ENCODE data around the gene STBD1.

STBD1 gene

DNA sequence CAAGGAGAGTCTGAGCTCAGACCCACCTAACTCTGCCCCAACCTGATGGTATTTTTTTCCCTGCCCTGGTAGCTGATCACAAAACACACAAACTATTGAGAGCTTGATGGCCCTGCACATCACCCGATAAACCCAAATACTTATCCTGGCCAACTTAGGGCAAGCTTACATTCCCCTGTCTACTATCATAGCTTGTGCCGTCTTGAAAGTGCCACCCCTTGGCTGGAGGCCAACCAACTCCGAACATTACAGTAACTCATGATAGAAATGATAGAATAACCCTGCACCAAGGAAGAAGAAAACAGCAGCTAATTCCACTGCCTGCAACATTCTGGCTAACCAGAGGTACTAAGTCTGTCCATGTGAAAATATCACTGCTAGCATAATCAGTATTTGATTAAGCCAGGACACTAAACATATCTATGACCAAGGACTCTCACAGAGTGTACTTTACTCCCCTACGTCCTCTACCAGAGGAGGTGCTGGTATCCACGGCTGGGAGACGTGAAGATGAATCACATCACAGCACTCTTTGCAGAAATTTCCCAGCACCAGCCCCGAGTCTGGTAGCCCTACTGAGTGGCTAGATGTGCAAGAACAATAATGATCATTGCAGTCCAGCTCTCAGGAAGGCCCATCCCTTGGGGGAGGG is 8.9 kb downstream of the STBD1 start:
- TF ChIP-seq, protein P1, sequence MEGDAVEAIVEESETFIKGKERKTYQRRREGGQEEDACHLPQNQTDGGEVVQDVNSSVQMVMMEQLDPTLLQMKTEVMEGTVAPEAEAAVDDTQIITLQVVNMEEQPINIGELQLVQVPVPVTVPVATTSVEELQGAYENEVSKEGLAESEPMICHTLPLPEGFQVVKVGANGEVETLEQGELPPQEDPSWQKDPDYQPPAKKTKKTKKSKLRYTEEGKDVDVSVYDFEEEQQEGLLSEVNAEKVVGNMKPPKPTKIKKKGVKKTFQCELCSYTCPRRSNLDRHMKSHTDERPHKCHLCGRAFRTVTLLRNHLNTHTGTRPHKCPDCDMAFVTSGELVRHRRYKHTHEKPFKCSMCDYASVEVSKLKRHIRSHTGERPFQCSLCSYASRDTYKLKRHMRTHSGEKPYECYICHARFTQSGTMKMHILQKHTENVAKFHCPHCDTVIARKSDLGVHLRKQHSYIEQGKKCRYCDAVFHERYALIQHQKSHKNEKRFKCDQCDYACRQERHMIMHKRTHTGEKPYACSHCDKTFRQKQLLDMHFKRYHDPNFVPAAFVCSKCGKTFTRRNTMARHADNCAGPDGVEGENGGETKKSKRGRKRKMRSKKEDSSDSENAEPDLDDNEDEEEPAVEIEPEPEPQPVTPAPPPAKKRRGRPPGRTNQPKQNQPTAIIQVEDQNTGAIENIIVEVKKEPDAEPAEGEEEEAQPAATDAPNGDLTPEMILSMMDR (IDR thresholded peaks at IDR 0.05; ENCODE audit: low read depth, low read length): no peak
- DNase-seq (ENCODE audit: low read depth in 2 of 2): no peak
- H3K4me3 ChIP-seq (replicated peaks in 1 of 2; ENCODE audit: low read depth in 2 of 2, low read length in 2 of 2): no peak overlapping the region

DNA sequence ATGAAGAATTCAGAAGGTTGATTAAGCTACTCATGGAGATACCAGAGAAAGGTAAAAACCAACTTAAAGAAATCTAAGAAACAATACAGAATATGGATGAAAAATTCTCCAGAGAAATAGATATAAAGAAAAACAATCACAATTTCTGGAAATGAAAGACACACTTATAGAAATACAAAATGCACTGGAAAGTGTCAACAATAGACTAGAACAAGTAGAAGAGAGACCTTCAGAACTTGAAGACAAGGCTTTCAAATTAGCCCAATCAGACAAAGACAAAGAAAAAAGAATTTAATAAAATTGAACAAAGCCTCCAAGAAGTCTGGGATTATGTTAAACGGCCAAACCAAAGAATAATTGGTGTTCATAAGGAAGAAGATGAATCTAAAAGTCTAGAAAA is 9.6 kb downstream of the STBD1 start:
- TF ChIP-seq, protein P1 (IDR thresholded peaks at IDR 0.05; ENCODE audit: low read depth, low read length): no peak
- DNase-seq (ENCODE audit: low read depth in 2 of 2): no peak
- H3K4me3 ChIP-seq (replicated peaks in 1 of 2; ENCODE audit: low read depth in 2 of 2, low read length in 2 of 2): no peak overlapping the region

GRCh38 chr4:76322236-76322635 is 15.7 kb downstream of the STBD1 start:
- TF ChIP-seq, protein P1 (IDR thresholded peaks at IDR 0.05; ENCODE audit: low read depth, low read length): no peak
- H3K4me3 ChIP-seq (replicated peaks in 1 of 2; ENCODE audit: low read depth in 2 of 2, low read length in 2 of 2): no peak overlapping the region
- no peak for DNase-seq (ENCODE audit: low read depth in 2 of 2)

DNA sequence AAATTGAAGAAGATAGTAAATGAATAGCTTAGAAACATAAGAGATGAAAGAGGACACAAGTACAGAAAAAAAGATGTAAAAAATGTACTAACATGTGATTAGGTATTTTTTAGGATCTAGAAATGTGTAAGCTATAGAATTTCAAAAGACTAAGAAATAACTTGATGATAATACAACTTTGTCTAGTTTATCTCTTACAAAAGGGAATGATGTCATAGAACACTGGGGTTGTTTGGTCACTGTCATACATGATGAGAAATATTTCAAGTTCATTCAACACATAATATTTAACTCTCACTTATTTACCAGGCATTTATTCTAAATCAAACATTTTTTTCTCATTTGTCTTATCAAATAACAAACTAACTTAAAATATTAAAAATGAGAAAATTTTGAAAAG is 18.5 kb downstream of the STBD1 start:
- TF ChIP-seq, protein P1 (IDR thresholded peaks at IDR 0.05; ENCODE audit: low read depth, low read length): no peak
- H3K4me3 ChIP-seq (replicated peaks in 1 of 2; ENCODE audit: low read depth in 2 of 2, low read length in 2 of 2): no peak overlapping the region
- DNase-seq (ENCODE audit: low read depth in 2 of 2): no peak

DNA sequence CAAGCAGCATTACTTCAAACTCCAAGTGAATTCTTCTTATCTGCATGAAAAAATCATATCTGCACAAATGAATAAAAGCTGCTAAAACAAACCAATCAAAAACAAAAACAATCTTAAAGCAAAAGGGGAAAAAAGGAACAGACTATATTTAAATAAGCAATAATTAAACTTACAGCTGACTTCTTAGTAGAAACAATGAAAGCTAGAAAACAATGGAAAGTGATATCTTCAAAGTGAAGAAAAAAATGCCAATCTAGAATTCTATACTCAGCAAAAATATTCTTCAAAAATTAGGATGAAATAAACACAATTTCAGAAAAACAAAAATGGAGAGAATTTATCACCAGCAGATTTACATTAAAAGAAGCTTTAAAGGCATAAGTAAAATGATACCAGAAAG is 20.0 kb downstream of the STBD1 start:
- no peak overlapping the region for H3K4me3 ChIP-seq (replicated peaks in 1 of 2; ENCODE audit: low read depth in 2 of 2, low read length in 2 of 2)
- DNase-seq (ENCODE audit: low read depth in 2 of 2): no peak
- TF ChIP-seq, protein P1 (IDR thresholded peaks at IDR 0.05; ENCODE audit: low read depth, low read length): no peak

DNA sequence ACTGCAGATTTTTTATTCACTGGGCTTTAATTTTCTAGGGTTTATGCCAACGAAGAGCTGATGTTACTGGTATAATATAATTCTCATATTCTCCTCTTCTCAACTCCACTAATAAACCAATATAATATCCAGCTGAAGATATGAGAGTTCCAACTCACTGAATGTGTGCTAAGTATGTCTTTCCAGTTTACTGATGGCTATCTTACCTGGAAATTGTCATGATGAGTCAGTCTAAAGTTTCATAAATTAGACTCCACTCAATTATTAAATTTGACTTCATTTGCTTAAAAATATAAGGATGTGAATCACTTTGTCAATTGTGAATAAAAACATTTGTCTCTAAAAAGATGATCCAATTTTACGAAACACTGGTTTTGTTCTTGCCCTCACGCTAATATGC is 28.4 kb downstream of the STBD1 start:
- TF ChIP-seq, protein P1 (IDR thresholded peaks at IDR 0.05; ENCODE audit: low read depth, low read length): no peak
- no peak for DNase-seq (ENCODE audit: low read depth in 2 of 2)
- no peak overlapping the region for H3K4me3 ChIP-seq (replicated peaks in 1 of 2; ENCODE audit: low read depth in 2 of 2, low read length in 2 of 2)

DNA sequence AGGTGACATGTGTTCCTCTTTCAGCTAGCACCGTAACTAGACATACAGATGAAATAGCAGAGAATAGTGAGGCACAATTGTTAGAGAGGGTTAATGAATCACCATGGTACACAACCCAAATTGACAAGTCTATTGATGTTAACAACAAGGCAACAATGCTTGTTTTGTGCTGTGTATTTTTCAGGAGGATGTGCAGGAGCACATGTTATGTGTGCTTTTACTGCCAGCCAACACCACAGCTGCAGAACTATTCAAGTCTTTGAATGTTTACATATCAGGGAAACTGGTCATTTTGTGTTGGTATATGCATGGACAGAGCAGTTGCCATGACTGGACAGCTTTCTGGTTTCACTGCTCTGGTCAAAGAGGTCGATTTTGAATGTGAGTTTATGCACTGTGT is 32.8 kb downstream of the STBD1 start:
- no peak overlapping the region for H3K4me3 ChIP-seq (replicated peaks in 1 of 2; ENCODE audit: low read depth in 2 of 2, low read length in 2 of 2)
- TF ChIP-seq, protein P1 (IDR thresholded peaks at IDR 0.05; ENCODE audit: low read depth, low read length): no peak
- no peak for DNase-seq (ENCODE audit: low read depth in 2 of 2)
